Measurements from ENCODE around the gene CACNB2.

GRCh38 chr10:18523025-18523424 lies 382.8 kb downstream of the CACNB2 start:
- TF ChIP-seq CTCF (IDR thresholded peaks at IDR 0.05; ENCODE audit: low read depth, low read length) (no peak), EZH2phosphoT487 (IDR thresholded peaks at IDR 0.05; ENCODE audit: low read depth) (no peak)
